Measurements from ENCODE around the gene DLAT.

- TF ChIP-seq POLR2A (IDR thresholded peaks at IDR 0.05), result no peak
- TF ChIP-seq CTCF (IDR thresholded peaks at IDR 0.05 in 8 of 11, conservative IDR thresholded peaks at IDR 0.05 in 3 of 11), result no peak
Observed at GRCh38 chr11:112005422-112006094, 19.6 kb upstream of the DLAT start.
